ENCODE measurements around the gene CACNA1F. TPM values are rescaled to one million over a fixed set of nuclear protein-coding genes. Genes with fewer than 3 reads are reported as not detected.
"Not testable (repeated sequence)": the region's sequence is repeated elsewhere in the genome, so short reads cannot be mapped to it uniquely, and the experiment has no call there.

The CACNA1F gene
- total RNA-seq, 1 experiment from 2014 or later, result not detected

DNA sequence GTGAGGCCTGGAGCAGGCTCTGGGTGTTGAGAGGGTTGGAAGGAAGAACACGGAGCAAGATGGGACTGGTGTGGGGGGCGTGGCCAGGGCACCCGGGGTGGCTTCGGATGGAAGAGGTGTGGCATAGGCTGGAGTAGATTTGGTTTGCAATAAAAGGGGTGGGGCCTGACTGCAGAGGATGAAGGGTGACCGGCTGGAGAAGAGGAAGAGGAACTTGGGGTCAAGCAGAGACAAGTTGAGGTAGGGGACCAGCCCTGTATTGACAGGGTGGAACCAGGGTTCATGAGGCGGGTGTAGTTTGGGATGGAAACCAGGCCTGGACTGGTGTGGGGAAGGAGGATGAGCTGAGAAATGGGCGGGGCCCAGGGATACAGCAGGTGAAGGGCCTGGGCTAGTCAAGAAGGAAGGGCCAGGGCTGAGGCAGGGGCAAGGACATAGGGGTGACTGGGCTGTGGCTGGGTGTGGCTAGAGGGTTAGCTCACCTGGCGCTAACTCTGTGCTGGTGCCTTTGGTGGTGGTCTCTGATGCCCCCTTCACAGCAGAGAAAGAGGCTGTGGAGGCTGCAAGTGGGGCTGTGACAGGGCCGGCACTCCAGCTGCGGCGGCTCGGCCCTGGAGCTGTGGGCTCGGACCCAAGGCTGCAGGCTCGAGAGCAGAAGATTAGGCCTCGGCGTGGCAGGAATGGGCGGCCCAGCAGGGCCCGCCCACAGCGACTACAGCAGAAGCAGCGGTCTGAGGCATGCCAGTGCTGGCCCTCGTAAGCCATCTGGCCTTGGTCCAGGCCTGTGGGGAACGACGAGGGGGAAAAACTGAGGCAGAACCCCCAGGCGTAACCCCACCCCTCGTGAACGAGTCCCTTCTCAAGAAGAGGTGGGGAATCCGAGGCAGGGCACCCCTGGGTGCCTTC is 56.5 kb downstream of the CACNA1F start:
- peak; percentile 31 for DNase-seq (ENCODE audit: low read depth)

DNA sequence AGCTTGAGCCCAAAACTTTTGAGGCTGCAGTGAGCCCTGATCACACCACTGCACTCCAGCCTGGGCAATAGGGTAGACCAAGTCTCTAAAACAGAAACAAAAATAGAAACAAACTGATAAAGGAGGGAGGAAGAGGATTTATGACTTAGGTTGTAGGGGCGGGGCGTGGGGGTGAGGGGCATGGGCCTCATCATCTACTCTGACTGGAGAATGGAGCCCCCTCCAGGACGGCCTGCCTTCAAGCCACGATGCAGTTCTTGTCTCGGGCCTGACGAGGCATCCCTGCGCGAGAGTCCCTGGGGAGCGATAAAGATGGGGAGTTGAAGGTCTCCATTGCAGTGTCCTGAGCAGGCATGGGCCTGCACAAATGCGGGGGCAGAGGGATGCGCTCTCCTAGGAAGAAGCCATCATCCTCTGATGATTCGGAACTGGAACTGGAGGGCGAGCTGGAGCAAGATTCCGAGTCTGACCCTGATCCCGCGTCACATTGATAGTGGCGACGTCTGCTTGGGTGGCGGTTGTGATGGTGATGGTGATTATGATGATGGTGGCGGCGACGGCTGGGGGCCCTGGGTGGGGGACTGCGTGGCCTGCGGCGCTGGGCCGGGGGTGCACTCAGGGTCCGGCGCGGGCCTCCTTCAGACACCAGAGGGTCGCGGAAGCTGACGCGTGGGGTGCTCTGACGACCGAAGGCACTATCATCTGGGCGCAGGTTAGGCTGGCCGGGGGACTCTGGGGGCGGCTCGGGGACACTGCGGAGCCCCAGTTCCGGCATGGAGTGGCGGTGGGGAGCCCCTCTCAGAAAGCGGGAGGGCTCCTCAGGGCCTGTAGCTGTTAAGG is 57.5 kb downstream of the CACNA1F start:
- no peak for DNase-seq (ENCODE audit: low read depth)

DNA sequence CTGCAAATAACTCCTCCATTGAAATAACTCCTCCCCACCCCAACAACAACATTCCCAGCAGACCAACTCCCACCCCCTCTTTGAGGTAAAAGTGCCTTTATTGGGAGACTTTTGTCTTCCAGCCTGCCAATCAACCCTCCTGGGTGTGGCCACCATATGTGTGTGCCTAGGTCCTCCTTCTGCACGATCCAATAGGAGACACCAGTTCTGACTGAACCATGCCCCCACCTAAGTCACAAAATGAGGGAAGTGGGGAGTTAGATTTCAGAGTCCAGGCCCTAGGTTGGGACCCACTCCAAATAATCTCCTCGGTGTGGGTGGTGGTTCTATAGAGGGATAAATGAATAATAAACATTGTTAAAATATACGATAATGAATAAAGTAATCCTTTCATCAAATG is 58.4 kb downstream of the CACNA1F start:
- DNase-seq (ENCODE audit: low read depth), result no peak

DNA sequence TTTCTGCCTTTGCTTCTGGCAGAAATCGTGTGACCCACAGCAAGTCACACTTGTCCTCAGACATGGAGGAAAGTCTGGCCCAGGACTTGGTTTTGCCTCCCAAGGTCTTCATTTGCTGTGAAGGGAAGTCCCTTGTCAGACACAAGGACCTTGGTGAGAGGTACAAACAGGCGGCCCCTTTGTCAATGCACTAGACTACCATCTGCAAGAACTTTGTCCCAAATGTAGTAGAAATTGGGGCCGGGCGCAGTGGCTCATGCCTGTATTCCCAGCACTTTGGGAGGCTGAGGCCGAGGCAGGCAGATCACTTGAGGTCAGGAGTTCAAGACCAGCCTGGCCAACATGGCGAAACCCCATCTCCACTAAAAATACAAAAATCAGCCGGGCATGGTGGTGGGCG is 59.6 kb downstream of the CACNA1F start:
- not testable (repeated sequence) for DNase-seq (ENCODE audit: low read depth)

DNA sequence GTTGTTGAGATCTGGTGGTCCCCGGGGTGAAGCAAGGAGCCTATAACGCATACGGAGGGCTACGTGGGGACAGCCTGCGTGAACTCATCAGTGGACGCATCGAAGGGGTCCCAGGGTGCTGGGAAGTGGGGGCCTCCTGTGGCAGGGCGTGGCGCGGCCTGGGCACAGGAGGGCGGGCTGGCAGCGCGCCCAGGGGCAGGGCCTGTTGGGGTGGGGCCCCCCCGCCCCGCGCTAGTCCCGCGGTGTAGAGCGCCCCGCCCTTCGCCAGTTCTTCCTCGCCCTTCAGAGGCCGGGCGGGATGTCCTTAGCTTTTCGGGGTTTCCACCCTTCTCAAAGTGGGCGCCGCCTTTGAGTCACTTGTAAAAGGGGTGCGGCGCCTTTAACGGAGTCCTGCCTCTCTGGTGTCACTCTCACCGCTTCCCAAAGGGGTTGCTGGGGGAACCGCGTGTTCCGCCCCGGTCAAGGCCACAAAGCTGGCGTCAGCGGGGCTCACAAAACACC is 60.8 kb downstream of the CACNA1F start:
- peak; percentile 69 for DNase-seq (ENCODE audit: low read depth)

DNA sequence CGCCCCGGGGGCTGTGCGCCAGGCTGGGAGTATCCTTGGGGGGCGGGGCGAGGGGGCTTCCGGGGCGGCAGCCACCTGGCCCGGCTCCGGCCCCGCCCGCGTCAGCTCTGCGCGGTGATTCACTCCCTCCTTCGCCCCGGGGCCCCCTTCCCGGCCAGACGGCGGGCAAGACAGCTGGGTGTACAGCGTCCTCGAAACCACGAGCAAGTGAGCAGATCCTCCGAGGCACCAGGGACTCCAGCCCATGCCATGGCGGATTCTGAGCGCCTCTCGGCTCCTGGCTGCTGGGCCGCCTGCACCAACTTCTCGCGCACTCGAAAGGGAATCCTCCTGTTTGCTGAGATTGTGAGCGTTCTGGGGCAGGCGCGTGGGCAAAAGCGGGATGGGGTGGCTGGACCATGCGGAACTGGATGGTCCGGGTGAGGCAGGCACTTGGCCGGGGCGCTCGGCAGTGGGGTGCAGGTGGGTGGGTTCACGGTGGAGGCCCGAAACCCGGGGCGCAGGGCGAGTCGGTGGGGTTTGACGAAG is 61.3 kb downstream of the CACNA1F start, which contains the start of gene PLP2:
PLP2 (plus strand) TSS at position 147 of the 528 bp plus-strand sequence; CDS start at position 250, 103 bp downstream.
- peak; percentile 57 for DNase-seq (ENCODE audit: low read depth)

DNA sequence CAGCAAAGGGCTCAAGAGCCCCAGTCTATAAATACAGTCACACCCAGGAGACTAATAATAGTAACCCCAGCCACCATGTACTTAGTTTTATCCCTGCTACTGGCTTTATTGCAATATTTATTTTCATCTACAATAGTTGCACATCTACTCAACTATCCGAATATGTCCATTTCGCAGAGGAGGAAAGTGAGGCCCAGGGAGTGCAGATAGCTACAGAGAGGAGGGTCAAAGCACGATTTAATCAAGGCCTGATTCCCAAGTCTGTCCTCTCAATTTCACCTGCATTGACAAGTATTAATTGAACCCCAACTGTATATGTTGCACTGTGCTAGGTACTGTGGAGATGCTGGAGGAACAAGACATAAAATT is 65.4 kb downstream of the CACNA1F start:
- no peak for DNase-seq (ENCODE audit: low read depth)

DNA sequence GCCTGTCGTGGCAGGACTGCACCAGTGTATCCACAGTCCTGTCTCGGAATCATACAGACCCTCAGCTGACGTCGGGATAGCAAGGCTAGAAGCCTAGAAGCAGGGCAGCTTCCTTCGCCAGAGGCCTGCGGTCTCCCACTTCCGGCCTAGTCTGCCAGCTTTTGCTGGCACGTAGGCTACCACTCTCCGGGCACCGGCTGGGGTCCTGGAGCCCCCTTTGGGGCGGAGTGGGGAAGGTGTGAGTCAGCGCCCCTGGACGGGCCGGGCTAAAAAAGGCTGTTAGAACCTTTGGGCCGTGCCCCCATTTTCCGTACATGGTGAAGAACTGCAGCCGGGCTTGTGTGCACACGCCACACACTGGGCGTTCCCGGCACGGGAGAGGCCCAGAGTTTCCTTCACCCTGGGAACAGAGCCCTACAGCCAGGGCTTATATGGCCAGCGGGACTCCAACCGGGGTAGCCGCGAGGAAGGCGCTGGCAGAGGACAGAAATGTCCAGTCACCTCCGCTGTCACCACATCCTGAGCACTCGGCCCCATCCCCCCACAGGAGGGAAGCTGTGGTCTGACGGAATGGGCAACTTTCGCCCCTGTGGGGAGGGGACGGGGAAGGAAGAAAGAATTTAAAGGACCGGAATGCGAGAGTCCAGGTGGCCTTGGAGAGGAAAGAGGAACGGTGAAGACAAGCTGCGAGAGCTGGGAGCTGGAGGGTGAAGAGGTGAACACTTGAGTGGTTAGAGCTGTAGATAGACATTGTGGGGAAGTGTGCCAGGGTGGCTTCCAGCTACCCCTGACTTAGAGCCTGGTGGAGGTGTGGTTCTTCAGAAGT is 66.0 kb downstream of the CACNA1F start:
- DNase-seq (ENCODE audit: low read depth), result peak; percentile 97

DNA sequence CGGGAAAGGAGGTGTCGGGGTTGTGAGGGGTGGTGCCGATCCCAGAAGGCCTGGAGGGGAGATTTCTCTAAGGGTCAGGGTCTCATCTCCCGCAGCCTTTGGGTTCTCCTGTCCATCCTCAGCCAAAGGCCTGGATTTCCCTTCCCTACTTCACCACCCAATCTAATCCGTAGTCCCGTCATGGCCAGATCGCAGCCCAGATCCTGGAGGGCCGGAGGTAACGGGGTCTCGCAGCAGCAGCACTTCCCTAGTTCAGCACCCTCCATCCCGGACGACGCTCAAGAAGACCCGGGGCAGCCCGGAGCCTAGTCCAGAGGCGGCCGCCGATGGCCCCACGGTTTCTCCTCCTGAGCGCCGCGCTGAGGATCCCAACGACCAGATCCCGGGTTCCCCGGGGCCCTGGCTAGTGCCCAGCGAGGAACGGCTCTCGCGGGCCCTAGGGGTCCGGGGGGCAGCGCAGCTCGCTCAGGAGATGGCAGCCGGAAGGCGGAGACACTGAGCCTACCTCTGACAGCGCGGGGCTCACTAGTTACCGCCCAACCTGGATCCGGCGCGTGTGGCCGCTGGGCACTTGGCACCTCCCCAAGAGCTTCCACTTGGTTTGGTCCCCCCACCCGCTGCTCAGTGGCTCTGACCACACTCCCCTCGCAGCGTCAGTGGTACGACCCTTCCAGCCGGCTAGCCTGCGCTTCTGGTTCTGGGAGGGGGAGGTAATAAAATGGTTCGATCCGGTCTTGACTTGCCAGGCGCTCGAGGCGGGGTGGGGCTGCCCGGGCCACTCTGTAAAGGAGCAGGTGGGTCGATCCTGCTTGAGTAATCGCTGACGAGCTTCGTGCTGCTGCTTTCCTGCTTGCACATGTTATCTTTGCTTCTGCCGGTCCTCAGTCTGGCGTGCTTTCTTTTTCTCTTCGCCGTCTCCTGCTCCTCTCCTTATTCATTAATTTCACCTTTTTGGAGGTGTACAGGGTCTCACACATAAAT is 66.9 kb downstream of the CACNA1F start:
- DNase-seq (ENCODE audit: low read depth), result peak; percentile 73

DNA sequence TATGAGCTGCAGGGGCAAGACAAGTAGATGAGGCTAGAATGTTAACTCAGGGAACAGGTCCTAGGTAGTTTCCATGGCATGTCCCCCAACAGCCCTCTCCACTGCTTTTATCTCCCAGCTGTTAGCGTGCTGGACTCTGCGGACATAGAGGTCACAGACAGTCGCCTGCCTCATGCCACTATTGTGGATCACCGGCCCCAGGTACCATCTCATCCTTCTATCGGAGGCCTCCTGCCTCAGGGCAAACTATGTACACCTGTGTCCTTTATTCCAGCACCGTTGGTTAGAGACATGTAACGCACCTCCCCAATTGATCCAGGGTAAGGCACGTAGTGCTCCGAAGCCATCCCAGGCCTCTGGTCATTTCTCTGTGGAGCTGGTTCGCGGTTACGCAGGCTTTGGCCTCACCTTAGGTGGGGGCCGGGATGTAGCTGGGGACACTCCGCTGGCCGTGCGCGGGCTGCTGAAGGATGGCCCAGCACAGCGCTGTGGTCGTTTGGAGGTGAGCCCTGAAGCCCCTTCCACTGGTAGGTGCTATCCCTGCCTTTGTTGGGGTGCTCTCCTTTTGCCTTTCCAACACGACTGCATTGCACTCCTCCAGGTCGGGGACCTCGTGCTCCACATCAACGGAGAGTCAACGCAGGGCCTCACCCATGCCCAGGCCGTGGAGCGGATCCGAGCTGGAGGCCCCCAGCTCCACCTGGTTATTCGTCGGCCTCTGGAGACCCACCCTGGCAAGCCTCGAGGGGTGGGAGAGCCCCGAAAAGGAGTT is 68.4 kb downstream of the CACNA1F start:
- DNase-seq (ENCODE audit: low read depth), result no peak

DNA sequence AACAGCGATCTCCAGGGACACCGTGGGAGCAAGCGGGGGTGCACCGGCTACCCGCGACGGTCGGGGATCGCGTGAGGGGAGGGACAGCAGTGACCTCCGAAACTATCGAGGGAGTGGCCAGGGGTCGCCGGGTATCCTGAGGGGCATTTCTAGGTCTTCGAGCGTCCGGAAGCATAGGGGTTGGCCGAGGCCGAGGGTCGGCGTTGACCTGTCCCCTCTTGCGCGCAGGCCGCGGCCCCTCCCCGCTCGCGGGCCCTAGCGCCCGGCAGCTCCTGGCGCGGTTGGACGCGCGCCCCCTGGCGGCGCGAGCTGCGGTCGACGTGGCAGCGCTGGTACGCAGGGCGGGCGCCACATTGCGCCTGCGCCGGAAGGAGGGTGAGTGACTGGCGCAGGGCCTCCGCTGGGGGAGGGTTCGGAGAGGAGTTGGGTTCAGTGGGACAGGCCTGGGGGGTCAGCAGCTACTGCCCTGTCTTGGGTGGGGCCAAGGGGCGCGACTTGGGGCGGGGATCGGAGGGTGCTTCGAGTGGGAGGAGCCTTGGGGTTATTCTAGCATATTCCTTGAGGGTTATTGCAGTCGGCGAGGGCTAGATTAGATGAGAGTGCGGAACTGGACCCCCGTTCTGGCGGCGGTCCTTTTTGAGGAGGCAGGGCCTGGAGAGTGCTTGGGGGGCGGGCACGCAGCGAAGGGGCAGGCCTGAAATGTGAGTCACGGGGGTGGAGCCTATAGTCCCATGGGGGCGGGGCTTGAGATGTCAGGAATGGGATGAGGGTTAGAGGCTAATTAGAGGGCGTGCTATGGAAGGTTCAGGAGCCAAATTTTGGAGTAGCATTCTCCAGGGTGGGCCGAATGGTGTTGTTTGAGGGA is 69.4 kb downstream of the CACNA1F start:
- no peak for DNase-seq (ENCODE audit: low read depth)

DNA sequence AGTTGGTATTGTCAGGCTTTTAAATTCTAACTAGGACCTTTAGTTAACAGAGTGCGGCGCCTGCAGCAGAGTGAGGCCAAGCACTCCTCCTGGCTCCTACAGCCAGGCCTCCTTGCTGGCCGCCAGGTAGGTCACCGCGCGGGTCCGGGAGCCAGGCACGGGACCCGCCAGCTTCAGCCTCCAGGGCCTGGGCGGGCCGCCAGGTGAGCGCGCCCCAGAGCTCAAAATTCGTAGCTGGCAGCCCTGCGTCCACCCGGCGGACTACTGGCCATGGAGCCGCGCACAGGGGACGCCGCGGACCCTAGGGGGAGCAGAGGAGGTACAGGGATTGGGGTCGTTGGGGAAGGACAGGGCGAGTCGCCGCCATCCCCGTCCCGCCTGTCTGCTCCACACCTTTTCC is 70.5 kb downstream of the CACNA1F start, which contains the start of gene MAGIX:
MAGIX (plus strand) TSS at position 139 of the 400 bp plus-strand sequence; CDS start at position 271, 132 bp downstream.
- DNase-seq (ENCODE audit: low read depth), result no peak

DNA sequence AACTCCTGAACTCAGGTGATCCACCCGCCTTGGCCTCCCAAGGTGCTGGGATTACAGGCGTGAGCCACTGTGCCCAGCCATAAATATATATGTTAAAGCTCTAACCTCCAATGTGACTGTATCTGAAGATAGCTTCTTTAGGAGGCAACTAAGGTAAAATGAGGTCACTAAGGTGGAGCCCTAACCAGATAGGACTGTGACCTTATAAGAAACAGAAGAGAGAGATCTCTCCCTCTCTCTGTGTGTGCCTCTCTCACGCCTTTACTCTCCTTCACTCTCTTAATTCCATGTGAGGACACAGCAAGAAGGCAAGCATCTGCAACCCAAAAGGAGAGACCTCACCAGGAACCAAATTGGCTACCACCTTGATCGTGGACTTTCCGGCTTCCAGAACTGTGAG is 71.5 kb downstream of the CACNA1F start:
- DNase-seq (ENCODE audit: low read depth), result no peak

DNA sequence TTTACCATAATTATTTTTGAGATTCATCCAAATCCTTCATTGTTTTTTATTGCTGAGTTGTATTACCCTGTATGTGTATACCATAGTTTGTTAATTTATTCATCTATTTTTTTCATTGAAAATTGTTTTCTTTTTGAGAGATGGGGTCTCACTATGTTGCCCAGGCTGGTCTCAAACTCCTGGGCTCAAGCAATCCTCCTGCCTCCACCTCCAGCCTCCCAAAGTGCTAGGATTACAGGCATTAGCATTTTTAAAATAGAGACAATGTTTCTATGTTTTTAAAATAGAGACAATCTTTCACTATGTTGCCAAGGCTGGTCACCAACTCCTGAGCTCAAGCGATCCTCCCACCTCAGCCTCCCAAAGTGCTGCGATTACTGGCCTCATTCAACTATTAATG is 72.2 kb downstream of the CACNA1F start:
- no peak for DNase-seq (ENCODE audit: low read depth)

DNA sequence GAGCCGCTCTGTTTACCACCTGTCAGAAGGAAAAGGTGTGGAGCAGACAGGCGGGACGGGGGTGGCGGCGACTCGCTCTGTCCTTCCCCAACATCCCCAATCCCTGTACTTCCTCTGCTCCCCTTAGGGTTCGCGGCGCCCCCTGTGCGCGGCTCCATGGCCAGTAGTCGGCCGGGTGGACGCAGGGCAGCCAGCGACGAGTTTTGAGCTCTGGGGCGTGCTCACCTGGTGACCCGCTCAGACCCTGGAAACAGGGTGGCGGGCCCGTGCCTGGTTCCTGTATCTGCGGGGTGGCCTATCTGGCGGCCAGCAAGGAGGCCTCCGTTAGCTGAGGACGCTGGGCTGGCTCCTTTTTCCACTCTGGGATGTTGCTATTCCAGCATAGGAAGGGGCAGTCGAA is 75.9 kb downstream of the CACNA1F start:
- no peak for DNase-seq (ENCODE audit: low read depth)

DNA sequence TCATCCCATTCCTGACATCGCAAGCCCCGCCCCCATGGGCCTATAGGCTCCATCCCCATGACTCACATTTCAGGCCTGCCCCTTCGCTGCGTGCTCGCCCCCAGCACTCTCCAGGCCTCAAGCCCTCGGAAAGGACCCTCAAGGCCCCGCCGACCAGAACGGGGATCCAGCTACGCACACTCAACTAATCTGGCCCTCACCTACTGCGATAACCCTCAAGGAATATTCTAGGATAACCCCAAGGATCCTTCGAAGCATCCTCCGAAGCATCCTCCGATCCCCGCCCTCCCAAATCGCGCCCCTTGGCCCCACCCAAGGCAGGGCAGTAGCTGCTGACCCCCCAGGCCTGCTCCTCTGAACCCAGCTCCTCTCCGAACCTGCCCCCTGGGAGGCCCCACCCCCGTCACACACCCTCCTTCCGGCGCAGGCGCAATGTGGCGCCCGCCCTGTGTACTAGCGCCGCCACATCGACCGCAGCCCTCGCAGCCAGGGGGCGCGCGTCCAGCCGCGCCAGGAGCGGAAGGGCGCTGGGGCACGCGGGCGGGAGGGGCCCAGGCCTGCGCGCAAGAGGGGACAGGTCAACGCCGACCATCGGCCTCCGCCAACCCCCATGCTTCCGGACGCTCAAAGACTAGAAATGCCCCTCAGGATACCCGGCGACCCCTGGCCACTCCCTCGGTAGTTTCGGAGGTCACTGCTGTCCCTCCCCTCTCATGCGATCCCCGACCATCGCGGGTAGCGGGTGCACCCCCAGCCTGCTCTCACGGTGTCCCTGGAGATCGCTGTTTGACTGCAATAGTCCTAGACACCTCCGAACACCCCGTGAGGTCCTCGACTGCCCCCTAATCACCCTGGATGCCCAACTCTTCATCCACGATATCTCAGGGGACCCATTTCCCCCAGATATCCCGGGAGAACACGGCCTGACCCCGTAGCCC is 77.0 kb downstream of the CACNA1F start:
- DNase-seq (ENCODE audit: low read depth), result peak; percentile 86

Data from HT1080 (cell line).